Measurements from ENCODE around the gene ARFGEF3.

DNA sequence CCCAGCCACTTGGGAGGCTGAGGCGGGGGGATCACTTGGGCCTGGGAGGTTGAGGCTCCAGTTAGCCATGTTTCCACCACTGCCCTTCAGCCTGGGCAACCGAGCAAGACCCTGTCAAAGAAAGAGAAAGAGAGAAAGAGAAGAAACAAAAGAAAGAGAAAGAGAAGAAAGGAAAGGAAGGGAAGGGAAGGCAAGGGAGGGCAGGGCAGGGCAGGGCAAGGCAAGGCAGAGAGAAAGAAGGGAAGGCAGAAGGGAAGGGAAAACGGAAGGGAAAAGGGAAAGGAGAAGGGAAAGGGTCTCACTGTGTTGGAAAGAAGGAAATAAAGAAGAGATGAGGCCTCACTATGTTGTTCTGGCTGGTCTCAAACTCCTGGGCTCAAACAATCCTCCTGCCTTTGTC is 104.4 kb downstream of the ARFGEF3 start:
- TF ChIP-seq, protein P1, sequence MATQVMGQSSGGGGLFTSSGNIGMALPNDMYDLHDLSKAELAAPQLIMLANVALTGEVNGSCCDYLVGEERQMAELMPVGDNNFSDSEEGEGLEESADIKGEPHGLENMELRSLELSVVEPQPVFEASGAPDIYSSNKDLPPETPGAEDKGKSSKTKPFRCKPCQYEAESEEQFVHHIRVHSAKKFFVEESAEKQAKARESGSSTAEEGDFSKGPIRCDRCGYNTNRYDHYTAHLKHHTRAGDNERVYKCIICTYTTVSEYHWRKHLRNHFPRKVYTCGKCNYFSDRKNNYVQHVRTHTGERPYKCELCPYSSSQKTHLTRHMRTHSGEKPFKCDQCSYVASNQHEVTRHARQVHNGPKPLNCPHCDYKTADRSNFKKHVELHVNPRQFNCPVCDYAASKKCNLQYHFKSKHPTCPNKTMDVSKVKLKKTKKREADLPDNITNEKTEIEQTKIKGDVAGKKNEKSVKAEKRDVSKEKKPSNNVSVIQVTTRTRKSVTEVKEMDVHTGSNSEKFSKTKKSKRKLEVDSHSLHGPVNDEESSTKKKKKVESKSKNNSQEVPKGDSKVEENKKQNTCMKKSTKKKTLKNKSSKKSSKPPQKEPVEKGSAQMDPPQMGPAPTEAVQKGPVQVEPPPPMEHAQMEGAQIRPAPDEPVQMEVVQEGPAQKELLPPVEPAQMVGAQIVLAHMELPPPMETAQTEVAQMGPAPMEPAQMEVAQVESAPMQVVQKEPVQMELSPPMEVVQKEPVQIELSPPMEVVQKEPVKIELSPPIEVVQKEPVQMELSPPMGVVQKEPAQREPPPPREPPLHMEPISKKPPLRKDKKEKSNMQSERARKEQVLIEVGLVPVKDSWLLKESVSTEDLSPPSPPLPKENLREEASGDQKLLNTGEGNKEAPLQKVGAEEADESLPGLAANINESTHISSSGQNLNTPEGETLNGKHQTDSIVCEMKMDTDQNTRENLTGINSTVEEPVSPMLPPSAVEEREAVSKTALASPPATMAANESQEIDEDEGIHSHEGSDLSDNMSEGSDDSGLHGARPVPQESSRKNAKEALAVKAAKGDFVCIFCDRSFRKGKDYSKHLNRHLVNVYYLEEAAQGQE (IDR thresholded peaks at IDR 0.05; ENCODE audit: unreplicated experiment) = no peak
- TF ChIP-seq EZH2 (IDR thresholded peaks at IDR 0.05; ENCODE audit: low read depth, unreplicated experiment) (no peak), POLR2AphosphoS5 (IDR thresholded peaks at IDR 0.05; ENCODE audit: low read depth) (no peak), EZH2phosphoT487 (IDR thresholded peaks at IDR 0.05; ENCODE audit: unreplicated experiment) (no peak), CREB1 (CRISPR knock-in tag; IDR thresholded peaks at IDR 0.05; ENCODE audit: low read depth) (no peak), ZNF331 (CRISPR knock-in tag; IDR thresholded peaks at IDR 0.05; ENCODE audit: low read depth) (no peak), STAT1 (IDR thresholded peaks at IDR 0.05; ENCODE audit: unreplicated experiment) (no peak), JUNB (IDR thresholded peaks at IDR 0.05; ENCODE audit: unreplicated experiment) (no peak)
- TF ChIP-seq, protein P2, sequence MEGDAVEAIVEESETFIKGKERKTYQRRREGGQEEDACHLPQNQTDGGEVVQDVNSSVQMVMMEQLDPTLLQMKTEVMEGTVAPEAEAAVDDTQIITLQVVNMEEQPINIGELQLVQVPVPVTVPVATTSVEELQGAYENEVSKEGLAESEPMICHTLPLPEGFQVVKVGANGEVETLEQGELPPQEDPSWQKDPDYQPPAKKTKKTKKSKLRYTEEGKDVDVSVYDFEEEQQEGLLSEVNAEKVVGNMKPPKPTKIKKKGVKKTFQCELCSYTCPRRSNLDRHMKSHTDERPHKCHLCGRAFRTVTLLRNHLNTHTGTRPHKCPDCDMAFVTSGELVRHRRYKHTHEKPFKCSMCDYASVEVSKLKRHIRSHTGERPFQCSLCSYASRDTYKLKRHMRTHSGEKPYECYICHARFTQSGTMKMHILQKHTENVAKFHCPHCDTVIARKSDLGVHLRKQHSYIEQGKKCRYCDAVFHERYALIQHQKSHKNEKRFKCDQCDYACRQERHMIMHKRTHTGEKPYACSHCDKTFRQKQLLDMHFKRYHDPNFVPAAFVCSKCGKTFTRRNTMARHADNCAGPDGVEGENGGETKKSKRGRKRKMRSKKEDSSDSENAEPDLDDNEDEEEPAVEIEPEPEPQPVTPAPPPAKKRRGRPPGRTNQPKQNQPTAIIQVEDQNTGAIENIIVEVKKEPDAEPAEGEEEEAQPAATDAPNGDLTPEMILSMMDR (conservative IDR thresholded peaks at IDR 0.05; ENCODE audit: low read depth in 2 of 2) = no peak
- TF ChIP-seq, protein P3, sequence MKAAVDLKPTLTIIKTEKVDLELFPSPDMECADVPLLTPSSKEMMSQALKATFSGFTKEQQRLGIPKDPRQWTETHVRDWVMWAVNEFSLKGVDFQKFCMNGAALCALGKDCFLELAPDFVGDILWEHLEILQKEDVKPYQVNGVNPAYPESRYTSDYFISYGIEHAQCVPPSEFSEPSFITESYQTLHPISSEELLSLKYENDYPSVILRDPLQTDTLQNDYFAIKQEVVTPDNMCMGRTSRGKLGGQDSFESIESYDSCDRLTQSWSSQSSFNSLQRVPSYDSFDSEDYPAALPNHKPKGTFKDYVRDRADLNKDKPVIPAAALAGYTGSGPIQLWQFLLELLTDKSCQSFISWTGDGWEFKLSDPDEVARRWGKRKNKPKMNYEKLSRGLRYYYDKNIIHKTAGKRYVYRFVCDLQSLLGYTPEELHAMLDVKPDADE (IDR thresholded peaks at IDR 0.05) = no peak
